Nephron (organoid): ENCODE measurements around the gene C3.

ENCODE experiments used
- H3K27ac Mint-ChIP-seq, 3 experiments: 2 replicates each; pipeline ENCODE4 v1.8.0; 2020; ENCODE audit warnings: mixed read lengths in 3 of 3, mild to moderate bottlenecking in 2 of 3, moderate library complexity in 1 of 3
- H3K27me3 Mint-ChIP-seq: 2 replicates; pipeline ENCODE4 v1.8.0; 2021; ENCODE audit warnings: low read depth, mild to moderate bottlenecking, moderate library complexity, mixed read lengths
- H3K36me3 Mint-ChIP-seq: 2 replicates; pipeline ENCODE4 v1.8.0; 2020; ENCODE audit warnings: low read depth, mixed read lengths
- H3K4me1 Mint-ChIP-seq: 2 replicates; pipeline ENCODE4 v1.8.0; 2020; ENCODE audit warnings: mixed read lengths
- H3K4me3 Mint-ChIP-seq, 3 experiments: 2 replicates each; pipeline ENCODE4 v1.8.0; 2020; ENCODE audit warnings: mild to moderate bottlenecking in 3 of 3, mixed read lengths in 3 of 3, moderate library complexity in 2 of 3
- H3K9me3 Mint-ChIP-seq: 2 replicates; pipeline ENCODE4 v1.8.0; 2020; ENCODE audit warnings: mixed read lengths
- CTCF ChIP-seq, 3 experiments: fragments of 200-600 bp; sonication (generic); IDR thresholded peaks; one replicate each; pipeline ENCODE4 v1.5.0; 2021; ENCODE audit warnings: antibody characterized with exemption in 3 of 3; ENCODE audit not compliant: unreplicated experiment in 3 of 3

The C3 gene

GRCh38 chr19:6705931-6706632 is 14.4 kb downstream of the C3 start:
- no peak for TF ChIP-seq CTCF (IDR thresholded peaks at IDR 0.05; ENCODE audit: unreplicated experiment in 3 of 3)
- Mint-ChIP-seq H3K27me3 (peaks cover 43% of the 10 kb centered on the region), H3K36me3 (no peaks in the 10 kb centered on the region), H3K4me1 (no peaks in the 10 kb centered on the region), H3K9me3 (no peaks in the 10 kb centered on the region), H3K27ac (no peak overlapping the region), H3K4me3 (no peak overlapping the region)

- no peaks in the 10 kb centered on the region for H3K36me3 Mint-ChIP-seq
- H3K9me3 Mint-ChIP-seq, result no peaks in the 10 kb centered on the region
- H3K4me3 Mint-ChIP-seq, result no peak overlapping the region
- TF ChIP-seq CTCF (IDR thresholded peaks at IDR 0.05; ENCODE audit: unreplicated experiment in 3 of 3), result no peak
- H3K4me1 Mint-ChIP-seq, result no peaks in the 10 kb centered on the region
- no peaks in the 10 kb centered on the region for H3K27me3 Mint-ChIP-seq
- H3K27ac Mint-ChIP-seq, result no peak overlapping the region
Measured at GRCh38 chr19:6700586-6701316, 19.7 kb downstream of the C3 start.

- H3K9me3 Mint-ChIP-seq, result no peaks in the 10 kb centered on the region
- H3K36me3 Mint-ChIP-seq, result no peaks in the 10 kb centered on the region
- no peak overlapping the region for H3K27ac Mint-ChIP-seq
- no peak overlapping the region for H3K4me3 Mint-ChIP-seq
- TF ChIP-seq CTCF (IDR thresholded peaks at IDR 0.05; ENCODE audit: unreplicated experiment in 3 of 3), result no peak
- no peaks in the 10 kb centered on the region for H3K4me1 Mint-ChIP-seq
- no peaks in the 10 kb centered on the region for H3K27me3 Mint-ChIP-seq
Measured at GRCh38 chr19:6699935-6700334, 20.5 kb downstream of the C3 start.

- H3K27ac Mint-ChIP-seq, result no peak overlapping the region
- no peak for TF ChIP-seq CTCF (IDR thresholded peaks at IDR 0.05; ENCODE audit: unreplicated experiment in 3 of 3)
- H3K4me3 Mint-ChIP-seq, result no peak overlapping the region
- H3K9me3 Mint-ChIP-seq, result no peaks in the 10 kb centered on the region
- no peaks in the 10 kb centered on the region for H3K4me1 Mint-ChIP-seq
- H3K27me3 Mint-ChIP-seq, result no peaks in the 10 kb centered on the region
- no peaks in the 10 kb centered on the region for H3K36me3 Mint-ChIP-seq
Measured at GRCh38 chr19:6697291-6697690, 23.2 kb downstream of the C3 start.

GRCh38 chr19:6696239-6696820 is 24.1 kb downstream of the C3 start:
- Mint-ChIP-seq H3K27me3 (no peaks in the 10 kb centered on the region), H3K27ac (no peak overlapping the region), H3K4me3 (no peak overlapping the region), H3K36me3 (no peaks in the 10 kb centered on the region), H3K4me1 (no peaks in the 10 kb centered on the region), H3K9me3 (no peaks in the 10 kb centered on the region)
- no peak for TF ChIP-seq CTCF (IDR thresholded peaks at IDR 0.05; ENCODE audit: unreplicated experiment in 3 of 3)
